GM21786 (cell line): ENCODE results near the gene LMNTD2.
A peak's percentile ranks its signal among the peaks of the same experiment; 100 is the strongest.
"Not testable (repeated sequence)": the region's sequence is repeated elsewhere in the genome, so short reads cannot be mapped to it uniquely, and the experiment has no call there.

Experiments
- ATAC-seq: cut with Tn5 transposase; IDR thresholded peaks from one replicate; pipeline ENCODE4 v1.9.1; 2021; ENCODE audit not compliant: unreplicated experiment

The LMNTD2 gene

GRCh38 chr11:587978-588380 lies 27.4 kb upstream of the LMNTD2 start:
- ATAC-seq = no peak

GRCh38 chr11:587546-587945 lies 27.0 kb upstream of the LMNTD2 start:
- ATAC-seq = no peak

GRCh38 chr11:586376-587316 lies 26.1 kb upstream of the LMNTD2 start:
- ATAC-seq = no peak

GRCh38 chr11:584287-584686 lies 23.7 kb upstream of the LMNTD2 start:
- no peak for ATAC-seq

GRCh38 chr11:581752-582151 lies 21.2 kb upstream of the LMNTD2 start:
- ATAC-seq = no peak

- no peak for ATAC-seq
These were observed 20.8 kb upstream of the LMNTD2 start for GRCh38 chr11:581342-581741.

- ATAC-seq = no peak
These were observed 19.5 kb upstream of the LMNTD2 start for GRCh38 chr11:579830-580601.

- no peak for ATAC-seq
These were observed 17.9 kb upstream of the LMNTD2 start for GRCh38 chr11:578276-579035.

GRCh38 chr11:577611-577894 lies 17.0 kb upstream of the LMNTD2 start:
- ATAC-seq = no peak

GRCh38 chr11:576811-577610 lies 16.5 kb upstream of the LMNTD2 start:
- no peak for ATAC-seq

- ATAC-seq = peak; percentile 81
These were observed 15.6 kb upstream of the LMNTD2 start, which contains the start of gene PHRF1 for GRCh38 chr11:575996-576768. PHRF1 (plus strand) TSS chr11:576470; CDS start chr11:581513, 5,043 bp downstream.

- ATAC-seq = no peak
These were observed 14.9 kb upstream of the LMNTD2 start for GRCh38 chr11:575313-575995.

- no peak for ATAC-seq
These were observed 14.2 kb upstream of the LMNTD2 start for GRCh38 chr11:574632-575312.

- ATAC-seq = not testable (repeated sequence)
These were observed 13.6 kb upstream of the LMNTD2 start for GRCh38 chr11:574031-574570.

- ATAC-seq = no peak
These were observed 12.7 kb upstream of the LMNTD2 start for GRCh38 chr11:573146-573759.

- ATAC-seq = no peak
These were observed 11.3 kb upstream of the LMNTD2 start for GRCh38 chr11:571802-572185.

GRCh38 chr11:569158-569885 lies 8.8 kb upstream of the LMNTD2 start:
- ATAC-seq = no peak
